GM21447 (cell line): ENCODE data around the gene CDH2.

Experiments
- ATAC-seq: cut with Tn5 transposase; IDR thresholded peaks from one replicate; pipeline ENCODE4 v1.9.1; 2021; ENCODE audit not compliant: unreplicated experiment

Gene CDH2

GRCh38 chr18:28128659-28128980 lies 48.3 kb downstream of the CDH2 start:
- ATAC-seq = no peak

GRCh38 chr18:28127763-28128658 lies 48.9 kb downstream of the CDH2 start:
- no peak for ATAC-seq

- ATAC-seq = no peak
Measured at GRCh38 chr18:28127228-28127627, 49.7 kb downstream of the CDH2 start.

- no peak for ATAC-seq
Measured at GRCh38 chr18:28126768-28127167, 50.2 kb downstream of the CDH2 start.

- ATAC-seq = no peak
Measured at GRCh38 chr18:28125051-28125450, 51.9 kb downstream of the CDH2 start.

GRCh38 chr18:28124131-28125029 lies 52.5 kb downstream of the CDH2 start:
- no peak for ATAC-seq

- ATAC-seq = no peak
Measured at GRCh38 chr18:28123401-28124030, 53.4 kb downstream of the CDH2 start.

- ATAC-seq = no peak
Measured at GRCh38 chr18:28120828-28121515, 56.0 kb downstream of the CDH2 start.

- ATAC-seq = no peak
Measured at GRCh38 chr18:28116461-28116860, 60.5 kb downstream of the CDH2 start.

GRCh38 chr18:28115149-28115550 lies 61.8 kb downstream of the CDH2 start:
- no peak for ATAC-seq

- no peak for ATAC-seq
Measured at GRCh38 chr18:28114472-28114871, 62.5 kb downstream of the CDH2 start.

- no peak for ATAC-seq
Measured at GRCh38 chr18:28113271-28114029, 63.5 kb downstream of the CDH2 start.

- ATAC-seq = no peak
Measured at GRCh38 chr18:28112056-28112470, 64.9 kb downstream of the CDH2 start.

- no peak for ATAC-seq
Measured at GRCh38 chr18:28110924-28111323, 66.0 kb downstream of the CDH2 start.

GRCh38 chr18:28109781-28110560 lies 67.0 kb downstream of the CDH2 start:
- no peak for ATAC-seq

- no peak for ATAC-seq
Measured at GRCh38 chr18:28108814-28109213, 68.1 kb downstream of the CDH2 start.

- ATAC-seq = no peak
Measured at GRCh38 chr18:28108254-28108653, 68.7 kb downstream of the CDH2 start.

- no peak for ATAC-seq
Measured at GRCh38 chr18:28099237-28099636, 77.7 kb downstream of the CDH2 start.

GRCh38 chr18:28095631-28096030 lies 81.3 kb downstream of the CDH2 start:
- ATAC-seq = no peak
